LNCaP clone FGC (cell line): ENCODE results near the gene B3GALNT1.
"Not testable (repeated sequence)": the region's sequence is repeated elsewhere in the genome, so short reads cannot be mapped to it uniquely, and the experiment has no call there.

Source experiments
- DNase-seq: peaks from one replicate; pipeline ENCODE4 v3.0.0-alpha.2; 2011; ENCODE audit warnings: low read depth
- H3K4me3 ChIP-seq: 2 replicates; pipeline ENCODE4 v1.5.1; 2011; ENCODE audit warnings: mild to moderate bottlenecking, low read depth, low read length, control low read depth
- CTCF ChIP-seq: IDR thresholded peaks from 2 replicates; pipeline ENCODE4 v1.5.1; 2012; ENCODE audit warnings: mild to moderate bottlenecking; ENCODE audit not compliant: control insufficient read depth, insufficient read depth; ENCODE audit errors: extremely low read depth

The B3GALNT1 gene

GRCh38 chr3:161050935-161051334, 54.2 kb downstream of the B3GALNT1 start:
- no peak overlapping the region for H3K4me3 ChIP-seq
- no peak for TF ChIP-seq CTCF
- no peak for DNase-seq

- no peak for TF ChIP-seq CTCF
- H3K4me3 ChIP-seq: no peak overlapping the region
- DNase-seq: no peak
These were observed 55.4 kb downstream of the B3GALNT1 start for GRCh38 chr3:161049683-161050248.

- DNase-seq: no peak
- H3K4me3 ChIP-seq: no peak overlapping the region
These were observed 61.7 kb downstream of the B3GALNT1 start for GRCh38 chr3:161043336-161044035.

GRCh38 chr3:161042023-161042501, 63.1 kb downstream of the B3GALNT1 start:
- peak; percentile 17 for DNase-seq
- TF ChIP-seq CTCF: no peak
- H3K4me3 ChIP-seq: no peak overlapping the region

More at GRCh38 chr3:161043336-161044035, 61.7 kb downstream of the B3GALNT1 start:
- no peak for TF ChIP-seq CTCF

GRCh38 chr3:161038725-161039124, 66.4 kb downstream of the B3GALNT1 start:
- no peak for DNase-seq
- no peak overlapping the region for H3K4me3 ChIP-seq
- TF ChIP-seq CTCF: no peak

- no peak for TF ChIP-seq CTCF
- H3K4me3 ChIP-seq: no peak overlapping the region
- DNase-seq: no peak
These were observed 69.4 kb downstream of the B3GALNT1 start for GRCh38 chr3:161035711-161036110.

GRCh38 chr3:161034913-161035550, 70.1 kb downstream of the B3GALNT1 start:
- not testable (repeated sequence) for H3K4me3 ChIP-seq, DNase-seq
